ENCODE results near the gene FZD4.

Gene FZD4

DNA sequence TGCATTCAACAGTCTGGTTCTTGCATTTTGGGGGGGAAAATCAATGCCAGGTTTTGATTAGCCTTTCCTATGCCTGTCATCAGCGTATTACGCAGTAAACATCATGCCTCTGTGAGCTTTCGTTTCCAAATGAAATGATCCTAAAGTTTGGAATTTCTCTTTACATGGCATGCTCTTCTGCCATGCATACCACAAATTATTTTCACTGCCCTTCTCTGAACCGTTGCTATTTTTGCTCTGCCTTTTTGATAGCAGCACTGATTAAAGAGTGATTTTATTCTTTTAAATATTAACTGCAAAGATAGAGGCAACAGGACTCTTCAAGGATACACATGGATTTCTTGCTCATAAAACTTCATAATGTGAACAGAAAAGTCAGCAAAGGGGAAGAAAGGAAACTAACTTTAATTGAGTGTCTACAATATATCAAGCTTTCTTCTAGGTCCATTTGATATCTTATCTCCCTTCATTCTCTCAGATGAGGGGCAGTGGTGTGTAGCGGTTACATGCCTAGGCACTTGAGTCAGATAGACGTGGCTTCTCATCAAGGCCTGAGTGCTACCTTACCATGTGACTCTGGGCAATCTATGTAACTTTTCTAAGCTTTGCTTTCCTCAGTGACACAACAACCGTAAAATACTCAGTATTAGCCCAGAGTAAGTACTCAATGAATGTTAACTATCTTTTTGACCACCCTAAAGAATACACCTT, 25.0 kb upstream of the FZD4 start:
- Histone ChIP-seq H3K27me3 (no peaks in the 10 kb centered on the region), H3K4me3 (no peak overlapping the region), H3K36me3 (no peaks in the 10 kb centered on the region), H3K9me3 (no peaks in the 10 kb centered on the region), H3K27ac (peak overlapping the region in 1 of 2 donors; percentile 15), H3K4me1 (peaks cover 0 to 56% (median 13%) of the 10 kb centered on the region in 4 donors)
- intact Hi-C loops (cut with DNase I; ENCODE audit: low total_unique reads): no loop called here
- no peak for TF ChIP-seq CTCF (IDR thresholded peaks at IDR 0.05)
- no peak for DNase-seq

DNA sequence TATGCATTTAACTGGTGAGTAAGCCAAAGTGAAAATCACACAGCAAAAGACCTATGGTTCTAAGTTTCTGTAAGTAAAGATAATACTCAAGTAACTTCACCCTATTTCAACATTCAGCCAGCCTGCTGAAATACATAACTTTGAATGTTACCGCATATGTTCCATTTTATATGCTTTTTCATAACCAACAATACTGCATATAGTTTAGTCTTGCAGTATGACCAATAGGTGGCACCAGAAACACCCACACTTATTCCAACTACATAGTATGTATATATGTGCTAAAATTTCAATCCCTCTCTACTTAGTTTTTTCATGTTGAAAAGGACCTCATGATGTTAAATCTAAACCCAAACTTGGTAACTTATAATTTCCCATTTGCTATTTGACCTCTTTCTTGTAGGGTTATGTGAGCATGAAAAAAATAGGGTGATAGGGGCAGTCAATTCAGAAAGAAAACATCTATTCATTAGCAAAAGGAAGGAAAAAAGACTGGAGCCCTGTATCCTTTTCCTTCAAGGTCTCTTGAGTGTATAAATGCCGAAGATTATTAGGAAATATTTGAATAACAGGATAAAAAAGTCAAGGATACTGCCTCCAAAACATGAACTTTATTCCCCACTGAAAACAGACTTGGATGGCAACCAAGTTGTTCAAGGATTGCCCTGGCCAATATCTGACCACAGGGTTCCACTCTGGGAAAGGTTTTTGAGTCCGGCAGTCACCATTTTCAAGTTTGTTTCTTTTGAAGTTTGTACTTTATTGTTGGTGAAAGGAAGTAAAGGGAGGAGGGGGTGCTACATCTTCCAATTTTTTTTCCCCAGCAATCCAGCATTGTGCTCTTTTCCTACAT, 23.8 kb upstream of the FZD4 start:
- no peak for TF ChIP-seq CTCF (IDR thresholded peaks at IDR 0.05)
- Histone ChIP-seq H3K27ac (peak overlapping the region; percentile 37 to 53), H3K4me3 (no peak overlapping the region), H3K4me1 (peaks cover 0 to 48% (median 11%) of the 10 kb centered on the region in 4 donors), H3K27me3 (no peaks in the 10 kb centered on the region), H3K9me3 (no peaks in the 10 kb centered on the region), H3K36me3 (no peaks in the 10 kb centered on the region)
- intact Hi-C loops (cut with DNase I; ENCODE audit: low total_unique reads): no loop called here
- no peak for DNase-seq

GRCh38 chr11:86978247-86978646, 23.1 kb upstream of the FZD4 start:
- peak; percentile 77 to 82 for DNase-seq
- no peak for TF ChIP-seq CTCF (IDR thresholded peaks at IDR 0.05)
- Histone ChIP-seq H3K9me3 (peaks cover 0 to 3% (median under 1%) of the 10 kb centered on the region in 3 donors), H3K27ac (peak overlapping the region; percentile 37 to 53), H3K4me1 (peaks cover 0 to 48% (median 11%) of the 10 kb centered on the region in 4 donors), H3K4me3 (no peak overlapping the region), H3K36me3 (no peaks in the 10 kb centered on the region), H3K27me3 (no peaks in the 10 kb centered on the region)
- intact Hi-C loops (cut with DNase I; ENCODE audit: low total_unique reads): no loop called here

- H3K4me3 ChIP-seq: no peak overlapping the region
- TF ChIP-seq CTCF (IDR thresholded peaks at IDR 0.05): no peak
- peak overlapping the region; percentile 37 to 53 for H3K27ac ChIP-seq
- intact Hi-C loops (cut with DNase I; ENCODE audit: low total_unique reads): loop anchor here (2.0 kb wide), 1 partner anchor 19 kb away; no protein-coding TSS in a partner anchor
- H3K9me3 ChIP-seq: peaks cover 0 to 7% (median 6%) of the 10 kb centered on the region in 3 donors
- H3K27me3 ChIP-seq: no peaks in the 10 kb centered on the region
- DNase-seq: peak; percentile 77 to 80
- peaks cover 0 to 48% (median 9%) of the 10 kb centered on the region in 4 donors for H3K4me1 ChIP-seq
- no peaks in the 10 kb centered on the region for H3K36me3 ChIP-seq
These were observed 22.4 kb upstream of the FZD4 start for GRCh38 chr11:86977441-86978050.

DNA sequence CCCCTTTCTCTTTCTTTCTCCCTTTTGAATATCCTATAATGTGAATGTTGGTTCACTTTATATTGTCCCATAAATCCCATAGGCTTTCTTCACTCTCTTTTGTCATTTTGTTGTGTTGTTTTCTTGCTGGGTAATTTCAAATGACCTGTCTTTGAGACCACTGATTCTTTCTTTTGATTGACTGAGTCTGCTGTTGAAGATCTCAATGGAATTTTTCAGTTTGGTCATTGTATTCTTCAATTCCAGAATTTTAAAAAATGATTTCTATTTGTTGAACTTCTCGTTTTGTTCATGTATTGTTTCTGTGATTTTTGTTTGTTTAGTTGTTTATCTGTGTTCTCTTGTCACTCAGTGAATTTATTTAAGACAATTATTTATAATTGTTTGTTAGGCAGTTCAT, 17.5 kb upstream of the FZD4 start:
- no peak for TF ChIP-seq CTCF (IDR thresholded peaks at IDR 0.05)
- Histone ChIP-seq H3K27me3 (no peaks in the 10 kb centered on the region), H3K9me3 (peaks cover 0 to 13% (median 12%) of the 10 kb centered on the region in 3 donors), H3K4me3 (no peak overlapping the region), H3K36me3 (no peaks in the 10 kb centered on the region), H3K4me1 (peaks cover 0 to 19% (median 5%) of the 10 kb centered on the region in 4 donors), H3K27ac (no peak overlapping the region)
- intact Hi-C loops (cut with DNase I; ENCODE audit: low total_unique reads): no loop called here
- DNase-seq: no peak
